DND-41 (cell line): ENCODE measurements around the gene FGF18.

ENCODE experiments used
- ATAC-seq: fragments of 200-7000 bp; cut with Tn5 transposase; 3 replicates; pipeline ENCODE4 v1.9.1; 2021; ENCODE audit warnings: low read depth; ENCODE audit not compliant: insufficient read depth
- DNase-seq: peaks from one replicate; pipeline ENCODE4 v3.0.0-alpha.2; 2020
- H2AFZ ChIP-seq: 2 replicates; pipeline ENCODE4 v1.6.0; 2012; ENCODE audit warnings: low read depth, low read length
- H3K27ac ChIP-seq: 2 replicates; pipeline ENCODE4 v1.5.1; 2012; ENCODE audit warnings: low read length, inconsistent platforms
- H3K27me3 ChIP-seq: fragments of 200-600 bp; sonication (generic); 2 replicates; pipeline ENCODE4 v1.6.0; 2012; ENCODE audit warnings: low read length, mild to moderate bottlenecking, inconsistent platforms; ENCODE audit not compliant: insufficient read depth, poor library complexity
- H3K36me3 ChIP-seq: 2 replicates; pipeline ENCODE4 v1.5.1; 2012; ENCODE audit warnings: low read length, inconsistent platforms; ENCODE audit not compliant: insufficient read depth
- H3K4me1 ChIP-seq: 2 replicates; pipeline ENCODE4 v1.5.1; 2012; ENCODE audit warnings: mild to moderate bottlenecking, low read length; ENCODE audit not compliant: insufficient read depth
- H3K4me2 ChIP-seq: 2 replicates; pipeline ENCODE4 v1.6.0; 2012; ENCODE audit warnings: mild to moderate bottlenecking, moderate library complexity, low read length, inconsistent platforms; ENCODE audit not compliant: insufficient read depth
- H3K4me3 ChIP-seq, 2 experiments: fragments of 200-600 bp in 1 of 2; shearing (Covaris generic) in 1 of 2; 2 replicates each; pipeline ENCODE4 v1.5.1; 2012 to 2016; ENCODE audit warnings: inconsistent platforms in 2 of 2, low read length in 2 of 2, mild to moderate bottlenecking in 2 of 2, low read depth in 1 of 2, moderate library complexity in 1 of 2
- H3K79me2 ChIP-seq: 2 replicates; pipeline ENCODE4 v1.6.0; 2012; ENCODE audit warnings: low read length, inconsistent platforms; ENCODE audit not compliant: insufficient read depth
- H3K9ac ChIP-seq: 2 replicates; pipeline ENCODE4 v1.6.0; 2012; ENCODE audit warnings: low read depth, mild to moderate bottlenecking, inconsistent platforms, low read length, moderate library complexity
- H3K9me3 ChIP-seq: 2 replicates; pipeline ENCODE4 v1.5.1; 2012; ENCODE audit warnings: low read length, moderate library complexity, mild to moderate bottlenecking, inconsistent platforms; ENCODE audit not compliant: insufficient read depth, severe bottlenecking
- H4K20me1 ChIP-seq: 2 replicates; pipeline ENCODE4 v1.6.0; 2012; ENCODE audit warnings: low read length; ENCODE audit not compliant: insufficient read depth
- CTCF ChIP-seq: IDR thresholded peaks from 2 replicates; pipeline ENCODE4 v1.5.1; 2012; ENCODE audit warnings: borderline replicate concordance, low read length, moderate library complexity, mild to moderate bottlenecking; ENCODE audit not compliant: poor library complexity, severe bottlenecking; ENCODE audit errors: extremely low read depth
- EZH2 ChIP-seq: IDR thresholded peaks from 3 replicates; pipeline ENCODE4 v1.6.1; 2012; ENCODE audit warnings: borderline replicate concordance, low read depth, mild to moderate bottlenecking, moderate library complexity, low read length, inconsistent platforms; ENCODE audit not compliant: severe bottlenecking

FGF18 gene

DNA sequence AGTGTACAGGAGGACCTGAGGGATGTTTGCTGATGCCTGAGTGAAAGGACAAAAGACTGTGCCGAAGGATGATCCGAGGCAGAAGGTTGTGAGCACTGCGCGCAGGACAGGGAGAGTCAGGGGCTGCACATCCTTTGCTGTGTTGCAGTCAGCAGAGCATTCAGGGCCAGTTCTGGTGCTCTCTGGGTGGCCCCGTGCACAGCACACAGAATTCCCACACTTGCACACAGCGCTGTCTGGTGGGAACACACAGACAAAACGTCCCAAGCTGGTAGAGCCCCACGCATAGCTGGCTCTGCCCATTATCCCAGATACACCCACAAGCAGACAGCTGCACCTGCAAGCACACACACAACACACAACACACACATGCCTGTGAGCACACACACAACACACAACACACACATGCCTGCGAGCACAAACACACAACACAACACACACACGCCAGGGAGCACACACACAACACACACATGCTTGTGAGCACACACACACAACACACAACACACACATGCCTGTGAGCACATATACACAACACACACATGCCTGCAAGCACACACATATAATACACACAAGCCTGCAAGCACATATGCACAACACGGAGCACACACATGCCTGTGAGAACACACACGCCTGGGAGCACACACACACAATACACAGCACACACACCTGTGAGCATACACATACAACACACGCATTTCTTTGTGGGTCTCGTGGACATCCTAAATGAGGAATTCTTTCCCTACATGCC, 74.4 kb downstream of the FGF18 start:
- Histone ChIP-seq H3K79me2 (no peaks in the 10 kb centered on the region), H2AFZ (no peak overlapping the region), H3K27me3 (peaks cover 5% of the 10 kb centered on the region), H3K27ac (no peak overlapping the region), H3K9ac (no peak overlapping the region), H3K36me3 (no peaks in the 10 kb centered on the region), H3K4me1 (no peaks in the 10 kb centered on the region), H3K9me3 (no peaks in the 10 kb centered on the region), H3K4me2 (no peak overlapping the region), H3K4me3 (no peak overlapping the region), H4K20me1 (no peaks in the 10 kb centered on the region)
- no peak for ATAC-seq
- DNase-seq = no peak
- no peak for TF ChIP-seq EZH2
- TF ChIP-seq CTCF = no peak

GRCh38 chr5:171494452-171495121, 75.1 kb downstream of the FGF18 start:
- Histone ChIP-seq H3K4me3 (no peak overlapping the region), H3K27me3 (peaks cover 5% of the 10 kb centered on the region), H3K4me1 (no peaks in the 10 kb centered on the region), H2AFZ (no peak overlapping the region), H3K27ac (no peak overlapping the region), H3K36me3 (no peaks in the 10 kb centered on the region), H3K4me2 (no peak overlapping the region), H3K9me3 (no peaks in the 10 kb centered on the region), H4K20me1 (no peaks in the 10 kb centered on the region), H3K9ac (no peak overlapping the region), H3K79me2 (no peaks in the 10 kb centered on the region)
- TF ChIP-seq CTCF = no peak
- TF ChIP-seq EZH2 = no peak
- DNase-seq (no peak), ATAC-seq (no peak)

DNA sequence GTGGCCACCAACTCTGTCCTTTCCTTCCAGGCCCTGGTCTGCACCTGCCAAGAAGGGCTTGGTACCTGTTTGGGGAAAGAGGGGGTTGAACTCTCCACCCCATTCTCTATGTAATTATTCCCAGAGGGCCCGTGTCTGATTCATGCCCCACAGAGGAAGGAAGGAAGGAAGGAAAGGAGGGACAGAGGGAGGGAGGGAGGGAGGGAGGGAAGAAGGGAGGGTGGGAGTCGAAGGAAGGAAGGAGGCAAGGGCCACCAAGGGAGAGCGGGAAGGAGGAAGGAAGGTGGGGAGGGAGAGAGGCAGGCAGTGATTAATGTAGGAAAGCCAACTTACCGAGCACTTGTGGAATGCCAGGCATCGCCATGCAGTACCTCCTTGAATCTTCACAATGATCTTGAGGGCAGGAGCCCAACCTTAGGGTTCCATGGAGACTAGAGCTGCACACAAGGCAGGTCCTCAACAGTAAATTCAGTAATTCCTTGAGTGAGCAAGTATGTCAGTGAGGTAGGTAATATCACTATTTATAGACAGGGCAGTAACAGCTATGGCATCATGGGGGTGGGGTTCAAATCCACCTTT, 75.8 kb downstream of the FGF18 start:
- DNase-seq (no peak), ATAC-seq (no peak)
- Histone ChIP-seq H2AFZ (no peak overlapping the region), H3K36me3 (no peaks in the 10 kb centered on the region), H3K27me3 (peaks cover 2% of the 10 kb centered on the region), H3K79me2 (no peaks in the 10 kb centered on the region), H4K20me1 (no peaks in the 10 kb centered on the region), H3K4me3 (no peak overlapping the region), H3K9ac (no peak overlapping the region), H3K4me2 (no peak overlapping the region), H3K27ac (no peak overlapping the region), H3K4me1 (no peaks in the 10 kb centered on the region), H3K9me3 (no peaks in the 10 kb centered on the region)
- TF ChIP-seq EZH2 = no peak
- TF ChIP-seq CTCF = no peak
